ENCODE measurements around the gene RAN. TPM values are rescaled to one million over a fixed set of nuclear protein-coding genes. Genes with fewer than 3 reads are reported as not detected.

The RAN gene
- total RNA-seq, 1 experiment from 2014 or later: 1,310 TPM

DNA sequence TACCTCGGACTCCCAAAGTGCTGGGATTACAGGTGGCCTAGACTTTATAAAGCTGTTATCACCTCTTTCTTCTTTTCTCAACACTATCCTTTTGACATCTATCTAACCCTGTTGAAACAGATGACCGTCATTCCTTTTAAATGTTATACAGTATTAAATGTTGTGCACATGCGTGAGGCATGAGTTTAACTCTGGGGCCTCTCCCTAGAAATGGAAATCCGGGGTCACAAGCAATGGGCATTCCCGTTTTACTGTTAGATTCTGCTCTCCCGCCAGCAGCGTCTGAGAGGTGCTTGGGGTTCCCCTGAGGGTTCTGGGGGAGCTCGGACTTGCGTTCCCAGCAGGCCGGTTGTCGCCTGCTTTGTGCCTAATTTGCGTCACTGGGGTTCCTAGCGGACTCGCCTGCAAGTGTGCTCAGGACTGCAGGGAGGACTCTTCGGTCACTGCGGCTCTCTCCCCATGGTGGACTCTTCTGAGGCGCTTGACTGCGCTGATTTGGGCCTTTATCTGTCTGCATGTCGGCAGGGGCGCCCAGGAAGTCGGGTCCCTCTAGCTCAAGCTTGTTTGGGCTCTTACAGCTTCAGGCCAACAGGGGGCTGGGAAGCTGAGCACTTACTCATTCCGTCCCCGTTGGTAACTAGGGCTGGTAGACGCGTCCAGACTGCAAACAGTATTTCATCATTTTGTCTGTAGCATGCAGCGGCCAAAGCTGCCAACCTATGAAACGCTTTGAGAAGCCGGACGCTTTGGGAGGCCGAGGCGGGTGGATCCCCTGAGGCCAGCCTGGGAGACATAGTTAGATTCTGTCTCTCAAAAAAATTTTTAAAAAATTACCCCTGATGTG lies 1.2 kb upstream of the RAN start:
- POLR2A ChIA-PET: interaction anchor here (0.5 to 0.9 kb wide), 5 partner anchors 21 to 1770 kb away, joined by 3 to 7 read pairs (median 3); no protein-coding TSS in a partner anchor
- peak; percentile 46 to 79 for TF ChIP-seq CTCF (IDR thresholded peaks at IDR 0.05; ENCODE audit: insufficient read depth in 1 of 2, low read depth in 1 of 2, low read length in 1 of 2, severe bottlenecking in 1 of 2, unreplicated experiment in 1 of 2)
- Histone ChIP-seq H3K4me1 (peaks cover 22% of the 10 kb centered on the region), H3K4me3 (ENCODE audit: low read depth, low read length) (peak overlapping the region; percentile 91), H3K36me3 (ENCODE audit: control insufficient read depth, insufficient read depth, low read length) (peaks cover 2% of the 10 kb centered on the region), H3K9me3 (no peaks in the 10 kb centered on the region), H3K27me3 (replicated peaks; ENCODE audit: control insufficient read depth, insufficient read depth, low read length) (no peaks in the 10 kb centered on the region)
- H3K4me3 Mint-ChIP-seq (ENCODE audit: unreplicated experiment): peak overlapping the region; percentile 90
- H3K9me3 Mint-ChIP-seq (ENCODE audit: unreplicated experiment): no peaks in the 10 kb centered on the region
- CTCF ChIA-PET: interaction anchor here (1.0 to 1.2 kb wide), 4 partner anchors 21 to 44 kb away, joined by 3 to 5 read pairs (median 4); no protein-coding TSS in a partner anchor
- no peaks in the 10 kb centered on the region for H3K27me3 Mint-ChIP-seq (ENCODE audit: insufficient read depth, unreplicated experiment)
- BruUV-seq (replicated peaks): no TSS peak
- intact Hi-C loops (cut with micrococcal nuclease; ENCODE audit: unreplicated experiment): loop anchor here (1.0 to 5.0 kb wide), 3 partner anchors 7 to 33 kb away; partner anchors contain the start of gene STX2
- peaks cover 10% of the 10 kb centered on the region for H3K4me1 Mint-ChIP-seq (ENCODE audit: low read depth, unreplicated experiment)
- peak overlapping the region; percentile 94 for H3K27ac Mint-ChIP-seq (ENCODE audit: unreplicated experiment)
- H3K36me3 Mint-ChIP-seq (ENCODE audit: insufficient read depth, unreplicated experiment): peaks cover 41% of the 10 kb centered on the region
- DNase-seq: peak; percentile 86 to 89

DNA sequence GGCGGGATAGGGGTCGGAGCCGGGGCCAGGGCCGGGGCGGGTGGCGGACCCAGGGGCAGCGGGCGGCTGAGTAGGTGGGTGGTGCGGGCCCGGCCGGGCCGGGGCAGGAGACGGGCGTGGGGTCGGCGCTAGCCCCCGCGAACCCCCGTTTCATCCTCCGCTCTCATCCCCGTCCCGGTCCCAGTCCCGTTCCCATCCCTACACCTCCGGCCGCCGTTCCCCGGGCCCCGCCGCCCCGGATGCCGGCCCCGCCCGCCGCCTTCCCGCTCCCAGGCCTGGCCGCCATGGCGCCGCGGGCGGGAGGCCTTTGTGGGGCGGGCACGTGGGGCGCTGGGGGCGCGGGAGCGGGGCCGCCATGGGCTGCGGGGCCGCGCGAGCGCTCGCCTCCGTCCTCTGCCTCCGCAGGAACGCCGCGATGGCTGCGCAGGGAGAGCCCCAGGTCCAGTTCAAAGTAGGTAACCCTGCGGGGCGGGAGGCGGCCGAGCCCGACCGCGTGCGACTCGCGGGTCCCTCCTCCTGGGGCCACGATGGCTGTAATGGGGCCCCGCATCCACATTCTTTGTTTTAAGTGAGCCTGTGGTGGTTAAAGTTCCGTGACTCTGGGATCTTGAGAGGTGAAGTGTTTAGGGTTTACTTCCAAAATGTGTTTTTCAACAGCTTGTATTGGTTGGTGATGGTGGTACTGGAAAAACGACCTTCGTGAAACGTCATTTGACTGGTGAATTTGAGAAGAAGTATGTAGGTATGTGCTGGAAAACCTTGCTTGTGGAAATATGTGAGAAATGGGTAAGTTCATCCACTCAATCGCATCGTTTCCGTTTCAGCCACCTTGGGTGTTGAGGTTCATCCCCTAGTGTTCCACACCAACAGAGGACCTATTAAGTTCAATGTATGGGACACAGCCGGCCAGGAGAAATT lies 572 bp downstream of the RAN start:
- no peaks in the 10 kb centered on the region for H3K9me3 Mint-ChIP-seq (ENCODE audit: unreplicated experiment)
- H3K36me3 ChIP-seq (ENCODE audit: control insufficient read depth, insufficient read depth, low read length): peaks cover 2% of the 10 kb centered on the region
- H3K9me3 ChIP-seq: no peaks in the 10 kb centered on the region
- ChIA-PET POLR2A (no interaction called here), CTCF (no interaction called here)
- DNase-seq: peak in 1 of 2 experiments; percentile 60
- H3K4me1 Mint-ChIP-seq (ENCODE audit: low read depth, unreplicated experiment): peaks cover 24% of the 10 kb centered on the region
- intact Hi-C loops (cut with micrococcal nuclease; ENCODE audit: unreplicated experiment): loop anchor here (5.0 kb wide), 1 partner anchor 35 kb away; the partner anchor contains the start of gene STX2
- peak overlapping the region; percentile 90 for H3K4me3 Mint-ChIP-seq (ENCODE audit: unreplicated experiment)
- H3K4me1 ChIP-seq: peaks cover 35% of the 10 kb centered on the region
- no TSS peak for BruUV-seq (replicated peaks)
- no peak for TF ChIP-seq CTCF (IDR thresholded peaks at IDR 0.05; ENCODE audit: insufficient read depth in 1 of 2, low read depth in 1 of 2, low read length in 1 of 2, severe bottlenecking in 1 of 2, unreplicated experiment in 1 of 2)
- peaks cover 58% of the 10 kb centered on the region for H3K36me3 Mint-ChIP-seq (ENCODE audit: insufficient read depth, unreplicated experiment)
- H3K4me3 ChIP-seq (ENCODE audit: low read depth, low read length): peak overlapping the region; percentile 53
- no peaks in the 10 kb centered on the region for H3K27me3 Mint-ChIP-seq (ENCODE audit: insufficient read depth, unreplicated experiment)
- no peaks in the 10 kb centered on the region for H3K27me3 ChIP-seq (replicated peaks; ENCODE audit: control insufficient read depth, insufficient read depth, low read length)
- H3K27ac Mint-ChIP-seq (ENCODE audit: unreplicated experiment): peak overlapping the region; percentile 89

Data from Caco-2 (cell line).